ENCODE results near the gene SUN1.

- no peak for TF ChIP-seq CTCF (IDR thresholded peaks at IDR 0.05)
- TF ChIP-seq ZFX (IDR thresholded peaks at IDR 0.05; ENCODE audit: borderline replicate concordance) = no peak
Measured at GRCh38 chr7:815284-816216, 16.7 kb upstream of the SUN1 start.
